HG02938 (cell line): Measurements from ENCODE around the gene ELP4.

Source experiments
- ATAC-seq: cut with Tn5 transposase; IDR thresholded peaks from one replicate; pipeline ENCODE4 v1.9.1; 2021; ENCODE audit warnings: mild to moderate bottlenecking, moderate library complexity; ENCODE audit not compliant: unreplicated experiment

Gene ELP4

DNA sequence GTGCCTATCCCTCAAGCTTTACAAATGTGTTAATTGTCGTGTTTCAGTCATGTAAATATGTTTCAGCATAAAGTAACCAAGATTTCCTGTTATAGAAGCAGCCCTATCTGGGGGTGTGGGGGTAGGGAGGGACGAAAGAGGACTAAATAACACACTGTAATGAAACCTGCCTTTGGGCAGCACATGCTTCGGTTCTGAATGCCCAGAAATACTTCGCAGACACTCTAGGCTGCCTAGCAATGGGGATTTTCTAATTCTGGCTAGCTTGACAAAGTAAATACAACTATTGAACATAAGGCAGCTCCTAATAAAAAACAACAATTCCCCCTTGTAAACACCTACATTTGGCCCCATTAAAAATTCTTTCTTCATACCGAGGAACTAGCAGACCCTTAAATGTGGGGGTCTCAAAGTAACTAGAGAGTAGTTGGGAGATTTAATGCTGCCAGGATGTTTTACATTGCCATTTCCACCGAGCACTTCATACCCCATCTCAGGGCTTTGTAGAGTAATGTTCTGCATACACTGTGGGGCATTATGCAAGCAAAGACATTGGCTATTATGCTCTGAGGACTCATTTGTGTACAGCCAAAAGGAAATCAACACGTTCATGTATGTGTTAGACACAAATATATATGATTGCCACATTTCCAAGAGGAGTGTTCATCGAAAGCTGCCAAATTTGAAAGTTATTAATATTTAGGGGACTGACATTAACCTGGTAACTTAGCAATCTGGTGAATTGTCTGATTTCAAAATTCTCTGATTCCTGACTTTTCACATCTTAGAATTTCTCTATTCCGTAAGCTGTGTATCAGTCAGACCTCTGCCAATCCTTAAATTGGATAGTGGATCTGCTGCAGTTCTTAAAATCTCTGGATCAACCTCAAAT, 259.4 kb downstream of the ELP4 start:
- no peak for ATAC-seq

GRCh38 chr11:31770011-31770700, 260.6 kb downstream of the ELP4 start:
- no peak for ATAC-seq

GRCh38 chr11:31772412-31772811, 262.8 kb downstream of the ELP4 start:
- ATAC-seq: no peak

GRCh38 chr11:31779374-31779791, 269.8 kb downstream of the ELP4 start:
- no peak for ATAC-seq

DNA sequence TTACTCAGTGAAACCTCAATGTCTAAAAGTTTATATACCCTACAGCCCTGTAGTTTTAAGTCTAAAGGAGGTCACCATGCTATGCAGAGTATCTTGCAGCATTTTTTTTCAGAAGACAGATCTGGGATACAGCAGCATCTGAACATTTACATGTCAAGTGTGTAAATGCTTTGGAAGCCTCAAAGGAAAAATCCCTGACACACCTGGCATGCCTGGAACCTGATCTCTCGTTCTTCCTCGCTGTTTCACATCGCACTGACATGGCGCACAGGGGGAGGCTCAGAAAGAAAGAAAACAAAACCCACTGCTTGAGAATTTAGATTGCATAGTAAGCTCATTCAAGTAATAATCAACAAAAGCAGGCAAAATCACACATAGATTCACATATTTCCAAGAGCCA, 270.5 kb downstream of the ELP4 start:
- no peak for ATAC-seq

DNA sequence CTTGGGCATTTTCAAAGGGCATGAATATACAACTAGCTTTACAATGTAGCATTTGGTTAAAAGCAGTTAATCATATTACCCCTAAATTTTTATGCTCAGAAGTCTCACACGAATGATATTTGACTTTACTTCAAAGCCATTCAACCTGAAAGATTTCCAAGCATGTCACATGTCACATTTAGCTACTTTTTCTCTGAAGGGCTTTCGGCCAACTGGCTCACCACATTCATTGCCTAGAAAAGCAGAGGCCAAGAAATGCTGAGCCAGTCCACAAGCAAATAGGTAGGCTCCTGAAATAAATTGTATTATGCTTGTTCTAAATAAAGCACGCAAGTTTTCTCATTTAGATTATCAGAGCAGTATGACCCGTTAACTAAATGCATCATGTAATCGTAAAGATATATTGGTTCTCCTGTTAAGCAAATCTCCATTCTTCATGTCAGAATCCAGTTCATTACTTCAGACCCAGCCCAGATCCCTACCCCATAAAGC, 271.0 kb downstream of the ELP4 start:
- ATAC-seq: no peak

- no peak for ATAC-seq
These were observed 272.7 kb downstream of the ELP4 start for GRCh38 chr11:31782257-31782656.

- no peak for ATAC-seq
These were observed 273.7 kb downstream of the ELP4 start for GRCh38 chr11:31783252-31783651.

GRCh38 chr11:31784611-31785010, 275.0 kb downstream of the ELP4 start:
- no peak for ATAC-seq

- no peak for ATAC-seq
These were observed 277.6 kb downstream of the ELP4 start for GRCh38 chr11:31786996-31787685.

DNA sequence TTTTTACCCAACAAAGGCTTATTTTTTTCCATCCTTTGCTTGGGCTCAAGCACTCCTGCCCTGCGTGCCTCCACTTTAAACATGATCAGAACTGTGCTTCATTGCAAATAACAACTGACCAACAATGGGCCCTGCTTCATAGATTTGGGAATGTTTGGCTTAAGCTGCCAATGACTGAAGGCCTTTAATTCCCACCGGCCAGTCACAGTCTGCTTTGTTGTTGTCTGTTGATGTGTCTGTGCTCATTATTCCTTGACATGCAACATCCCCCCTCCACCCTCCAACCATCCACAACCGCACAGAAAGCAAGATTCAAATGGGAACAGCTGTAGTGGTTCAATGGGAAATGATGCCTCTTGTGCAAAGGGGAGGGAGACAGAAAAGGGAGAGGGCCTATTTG, 278.5 kb downstream of the ELP4 start:
- ATAC-seq: no peak

GRCh38 chr11:31790649-31791048, 281.1 kb downstream of the ELP4 start:
- ATAC-seq: no peak

- ATAC-seq: no peak
These were observed 282.5 kb downstream of the ELP4 start for GRCh38 chr11:31792036-31792435.

DNA sequence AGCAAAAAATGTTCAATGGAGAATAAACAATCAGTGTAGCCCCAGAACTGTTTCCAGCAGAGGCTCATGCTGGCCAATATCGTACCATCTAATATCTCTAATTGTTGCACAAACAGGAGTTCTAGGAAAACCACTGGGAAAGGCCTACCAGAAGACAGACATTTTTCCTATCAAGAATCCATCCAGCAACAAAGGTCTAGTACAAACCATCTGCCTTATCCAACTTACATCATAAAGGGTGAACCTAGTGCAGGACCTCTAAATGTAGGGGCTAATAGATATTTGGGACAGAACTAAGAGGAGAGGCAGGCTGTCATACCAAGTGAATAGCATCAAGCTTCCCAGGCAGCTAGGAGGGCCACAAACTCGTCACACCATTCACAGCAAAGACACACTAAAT, 282.9 kb downstream of the ELP4 start:
- no peak for ATAC-seq

DNA sequence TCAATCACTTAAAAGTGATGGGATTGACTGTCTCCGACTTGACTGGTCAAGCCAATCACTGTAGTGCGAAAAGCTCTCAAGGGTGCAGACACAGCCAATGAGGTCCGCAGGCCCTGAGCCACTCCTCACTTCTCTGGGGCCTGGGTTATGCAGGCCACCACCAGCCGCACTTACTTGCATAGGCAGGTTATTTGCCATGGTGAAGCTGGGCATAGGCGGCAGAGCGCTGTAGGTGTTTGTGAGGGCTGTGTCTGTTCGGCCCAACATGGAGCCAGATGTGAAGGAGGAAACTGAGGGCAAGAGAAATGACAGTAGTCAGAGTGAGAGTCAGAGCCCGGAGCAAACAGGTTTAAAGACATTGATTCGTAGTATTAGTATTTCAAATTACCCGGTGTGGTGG, 283.7 kb downstream of the ELP4 start:
- no peak for ATAC-seq

GRCh38 chr11:31794548-31794947, 285.0 kb downstream of the ELP4 start:
- no peak for ATAC-seq

DNA sequence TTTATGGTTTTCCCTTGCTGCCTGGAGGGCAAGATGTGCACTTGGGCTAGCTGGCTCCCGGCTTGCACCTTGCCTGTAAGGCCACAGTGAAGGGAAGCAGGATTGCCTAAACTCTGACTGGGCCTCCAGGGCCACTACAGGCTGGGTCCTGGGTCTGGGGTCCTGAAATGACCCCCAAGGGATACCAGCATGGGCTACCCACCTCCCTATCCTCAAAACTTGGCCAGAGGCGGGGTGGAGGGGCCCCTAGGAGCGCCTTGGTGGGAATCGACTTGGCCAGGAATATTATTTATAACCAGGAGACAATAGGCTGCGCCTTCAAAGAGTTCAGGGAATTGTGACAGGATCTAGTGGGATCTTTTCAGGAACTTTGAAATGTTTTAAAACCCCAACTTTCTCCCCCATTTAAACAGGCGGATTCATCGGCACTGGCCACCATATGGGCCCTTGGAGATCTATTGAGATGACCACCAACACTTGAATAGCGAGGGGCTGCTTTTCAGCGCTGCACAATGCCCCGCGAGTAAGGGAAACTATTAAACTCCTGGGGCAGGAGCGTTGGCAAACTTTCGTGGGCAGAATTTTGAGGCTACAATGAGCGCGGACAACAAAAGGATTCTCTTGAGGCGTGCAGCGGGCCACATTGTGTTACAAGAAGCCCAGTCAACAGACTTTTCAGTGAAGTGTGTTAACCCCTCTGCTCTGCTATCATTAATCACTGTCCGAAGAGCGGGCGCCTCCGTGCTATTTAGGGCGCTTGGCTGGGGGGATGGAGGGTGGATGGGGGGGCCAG, 286.3 kb downstream of the ELP4 start:
- no peak for ATAC-seq

- ATAC-seq: no peak
These were observed 287.1 kb downstream of the ELP4 start for GRCh38 chr11:31796499-31797189.

DNA sequence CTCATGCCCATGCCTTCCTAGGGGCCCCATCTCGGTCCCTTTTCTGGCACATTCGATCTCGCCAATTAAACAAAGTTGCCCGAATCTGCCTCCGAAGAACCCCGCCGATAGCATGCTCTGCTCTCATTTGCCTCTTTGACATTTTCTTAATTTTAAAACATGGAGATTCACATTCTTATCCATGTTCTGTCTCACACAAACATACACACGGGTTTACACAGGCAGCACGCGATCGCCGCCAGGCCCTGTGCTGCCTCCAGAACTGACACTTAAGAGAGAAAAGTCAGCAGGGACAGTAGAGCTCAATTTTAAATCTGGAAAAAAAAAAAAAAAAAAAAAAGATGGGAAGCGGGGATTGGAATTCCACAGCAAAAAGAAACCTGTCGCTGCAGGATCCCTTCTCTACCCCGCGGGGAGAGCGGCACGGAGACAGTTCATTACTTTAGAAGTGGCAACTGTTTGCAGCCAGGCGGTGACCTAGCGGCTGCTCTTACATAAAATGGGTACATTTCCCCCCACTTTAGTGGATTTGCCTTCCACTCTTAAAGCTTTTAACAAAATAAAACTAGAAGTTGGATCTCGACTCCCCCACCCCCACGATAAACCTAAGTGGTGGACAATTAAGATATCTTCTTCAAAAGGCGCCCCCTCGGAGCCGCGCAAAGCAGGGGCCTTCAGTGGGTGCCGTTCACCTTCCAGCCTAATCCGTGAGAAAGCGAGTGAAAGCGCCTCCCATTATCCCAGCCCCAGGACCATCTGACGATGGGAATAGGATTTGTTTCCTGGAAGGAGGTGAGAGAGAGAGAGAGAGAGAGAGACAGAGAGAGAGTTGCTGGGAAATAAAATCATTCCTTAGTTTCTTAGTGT, 287.9 kb downstream of the ELP4 start:
- no peak for ATAC-seq
